SK-N-MC (cell line): ENCODE measurements around the gene ANKRD23.

Experiments
- EZH2 ChIP-seq: fragments of 200-600 bp; sonication (generic); IDR thresholded peaks from one replicate; pipeline ENCODE4 v1.6.1; 2017; ENCODE audit warnings: antibody characterized with exemption
- POLR2AphosphoS5 ChIP-seq: IDR thresholded peaks from 2 replicates; pipeline ENCODE4 v1.6.1; 2012; ENCODE audit warnings: mild to moderate bottlenecking, low read depth, low read length, borderline replicate concordance

DNA sequence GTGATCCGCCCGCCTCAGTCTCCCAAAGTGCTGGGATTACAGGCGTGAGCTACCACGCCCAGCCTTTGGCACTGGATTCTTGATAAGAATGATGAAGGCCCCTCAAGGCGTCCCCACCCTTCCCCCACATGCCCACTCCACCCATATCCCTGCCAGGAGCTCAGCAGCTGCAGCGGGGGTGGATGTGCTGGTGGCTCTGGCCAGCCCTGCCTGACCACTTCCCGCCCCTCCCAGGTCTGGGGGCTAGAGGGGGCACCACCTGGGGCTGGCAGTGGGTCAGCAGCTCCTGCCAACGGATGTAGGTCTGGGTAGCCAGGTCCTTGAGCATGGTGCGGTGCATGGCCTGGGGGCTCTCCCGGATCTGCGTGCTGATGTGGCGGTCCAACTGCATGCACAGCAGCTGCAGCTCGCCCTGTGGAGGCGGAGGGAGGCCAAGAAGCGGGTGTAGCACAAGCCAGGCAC, 33.8 kb upstream of the ANKRD23 start:
- TF ChIP-seq EZH2 (no peak), POLR2AphosphoS5 (no peak)
